ENCODE measurements around the gene KRT14. TPM values are rescaled to one million over a fixed set of nuclear protein-coding genes. Genes with fewer than 3 reads are reported as not detected.
A peak's percentile ranks its signal among the peaks of the same experiment; 100 is the strongest.

KRT14 gene
- total RNA-seq, 3 donors from 2014 or later = 0.80 to 692 (median 388) TPM

- intact Hi-C loops (cut with DNase I; ENCODE audit: low total_unique reads) = no loop called here
- no peak for TF ChIP-seq POLR2AphosphoS5 (IDR thresholded peaks at IDR 0.05)
- TF ChIP-seq POLR2A (IDR thresholded peaks at IDR 0.05) = no peak
- TF ChIP-seq, protein P1, sequence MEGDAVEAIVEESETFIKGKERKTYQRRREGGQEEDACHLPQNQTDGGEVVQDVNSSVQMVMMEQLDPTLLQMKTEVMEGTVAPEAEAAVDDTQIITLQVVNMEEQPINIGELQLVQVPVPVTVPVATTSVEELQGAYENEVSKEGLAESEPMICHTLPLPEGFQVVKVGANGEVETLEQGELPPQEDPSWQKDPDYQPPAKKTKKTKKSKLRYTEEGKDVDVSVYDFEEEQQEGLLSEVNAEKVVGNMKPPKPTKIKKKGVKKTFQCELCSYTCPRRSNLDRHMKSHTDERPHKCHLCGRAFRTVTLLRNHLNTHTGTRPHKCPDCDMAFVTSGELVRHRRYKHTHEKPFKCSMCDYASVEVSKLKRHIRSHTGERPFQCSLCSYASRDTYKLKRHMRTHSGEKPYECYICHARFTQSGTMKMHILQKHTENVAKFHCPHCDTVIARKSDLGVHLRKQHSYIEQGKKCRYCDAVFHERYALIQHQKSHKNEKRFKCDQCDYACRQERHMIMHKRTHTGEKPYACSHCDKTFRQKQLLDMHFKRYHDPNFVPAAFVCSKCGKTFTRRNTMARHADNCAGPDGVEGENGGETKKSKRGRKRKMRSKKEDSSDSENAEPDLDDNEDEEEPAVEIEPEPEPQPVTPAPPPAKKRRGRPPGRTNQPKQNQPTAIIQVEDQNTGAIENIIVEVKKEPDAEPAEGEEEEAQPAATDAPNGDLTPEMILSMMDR (IDR thresholded peaks at IDR 0.05) = no peak
- Histone ChIP-seq H3K27ac (no peak overlapping the region), H3K4me1 (no peaks in the 10 kb centered on the region), H3K4me3 (no peak overlapping the region), H3K9me3 (no peaks in the 10 kb centered on the region), H3K36me3 (no peaks in the 10 kb centered on the region), H3K27me3 (no peaks in the 10 kb centered on the region)
- DNase-seq (ENCODE audit: low spot score in 2 of 2) = no peak
These were observed 6.1 kb upstream of the KRT14 start for GRCh38 chr17:41592601-41593305.

- Histone ChIP-seq H3K4me3 (no peak overlapping the region), H3K27ac (no peak overlapping the region), H3K9me3 (no peaks in the 10 kb centered on the region), H3K36me3 (no peaks in the 10 kb centered on the region), H3K27me3 (no peaks in the 10 kb centered on the region), H3K4me1 (no peaks in the 10 kb centered on the region)
- no peak for DNase-seq (ENCODE audit: low spot score in 2 of 2)
- TF ChIP-seq, protein P1 (IDR thresholded peaks at IDR 0.05) = no peak
- no peak for TF ChIP-seq POLR2AphosphoS5 (IDR thresholded peaks at IDR 0.05)
- TF ChIP-seq POLR2A (IDR thresholded peaks at IDR 0.05) = no peak
- intact Hi-C loops (cut with DNase I; ENCODE audit: low total_unique reads) = no loop called here
These were observed 2.6 kb upstream of the KRT14 start for GRCh38 chr17:41589301-41589700.

- Histone ChIP-seq H3K27me3 (no peaks in the 10 kb centered on the region), H3K27ac (peak overlapping the region; percentile 25 to 82), H3K4me1 (no peaks in the 10 kb centered on the region), H3K9me3 (no peaks in the 10 kb centered on the region), H3K4me3 (no peak overlapping the region), H3K36me3 (no peaks in the 10 kb centered on the region)
- intact Hi-C loops (cut with DNase I; ENCODE audit: low total_unique reads) = no loop called here
- DNase-seq (ENCODE audit: low spot score in 2 of 2) = no peak
- TF ChIP-seq POLR2A (IDR thresholded peaks at IDR 0.05) (no peak), POLR2AphosphoS5 (IDR thresholded peaks at IDR 0.05) (no peak)
- TF ChIP-seq, protein P1 (IDR thresholded peaks at IDR 0.05) = no peak
These were observed 1.6 kb upstream of the KRT14 start for GRCh38 chr17:41588126-41588810.

GRCh38 chr17:41585301-41586056 lies 1.2 kb downstream of the KRT14 start:
- peak overlapping the region; percentile 82 to 90 for H3K27ac ChIP-seq
- no peak for DNase-seq (ENCODE audit: low spot score in 2 of 2)
- TF ChIP-seq POLR2AphosphoS5 (IDR thresholded peaks at IDR 0.05) (no peak), POLR2A (IDR thresholded peaks at IDR 0.05) (no peak)
- TF ChIP-seq, protein P1 (IDR thresholded peaks at IDR 0.05) = no peak
- H3K4me3 ChIP-seq = peak overlapping the region in 2 of 3 donors; percentile 52 to 60
- intact Hi-C loops (cut with DNase I; ENCODE audit: low total_unique reads) = no loop called here
- no peaks in the 10 kb centered on the region for H3K27me3 ChIP-seq
- no peaks in the 10 kb centered on the region for H3K4me1 ChIP-seq
- H3K36me3 ChIP-seq = no peaks in the 10 kb centered on the region
- H3K9me3 ChIP-seq = no peaks in the 10 kb centered on the region
